ENCODE measurements around the gene TAS2R19.

Gene TAS2R19

GRCh38 chr12:10989107-10989506 is 33.3 kb downstream of the TAS2R19 start:
- no peak overlapping the region for H2BK120ac ChIP-seq (ENCODE audit: low read depth, low read length)
- H2BK15ac ChIP-seq (replicated peaks; ENCODE audit: low read depth): no peak overlapping the region
- no peak for DNase-seq
- no peaks in the 10 kb centered on the region for H3K4me1 ChIP-seq (ENCODE audit: control insufficient read depth, low read depth, low read length)
- H2BK5ac ChIP-seq (ENCODE audit: low read length): no peak overlapping the region
- no peak overlapping the region for H3K4me2 ChIP-seq (ENCODE audit: low read length)
- no peak overlapping the region for H3K27ac ChIP-seq (ENCODE audit: low read depth, low read length)
- H3K79me2 ChIP-seq (ENCODE audit: control insufficient read depth, insufficient read depth, low read length): no peaks in the 10 kb centered on the region
- no peaks in the 10 kb centered on the region for H3K27me3 ChIP-seq (ENCODE audit: insufficient read depth, low read length, poor library complexity)
- no peaks in the 10 kb centered on the region for H3K79me1 ChIP-seq (ENCODE audit: low read length)
- H3K9ac ChIP-seq (ENCODE audit: low read length): no peak overlapping the region
- H3K4ac ChIP-seq (ENCODE audit: low read depth, low read length): no peak overlapping the region
- no peak overlapping the region for H3K23ac ChIP-seq (ENCODE audit: low read length)
- H3K56ac ChIP-seq (ENCODE audit: low read length): no peak overlapping the region
- no peaks in the 10 kb centered on the region for H3K36me3 ChIP-seq (ENCODE audit: control insufficient read depth, insufficient read depth, low read length)
- no peak overlapping the region for H3K4me3 ChIP-seq (ENCODE audit: low read length)
- H4K5ac ChIP-seq (ENCODE audit: low read length): no peak overlapping the region
- no peak overlapping the region for H3K18ac ChIP-seq (ENCODE audit: low read length)
- H4K8ac ChIP-seq (ENCODE audit: low read depth, low read length): no peak overlapping the region
- H2AK5ac ChIP-seq (ENCODE audit: low read length): no peak overlapping the region
- WGBS (ENCODE audit: extremely low coverage, insufficient coverage, low lambda C conversion rate): no CpG with 5 or more reads among the region's 2 CpGs

GRCh38 chr12:10986812-10987211 is 35.6 kb downstream of the TAS2R19 start, which contains the start of gene TAS2R50:
TAS2R50 (minus strand) TSS chr12:10986912; CDS start chr12:10986860, 52 bp downstream.
- Histone ChIP-seq H4K8ac (ENCODE audit: low read depth, low read length) (no peak within 1 kb of the TSS), H2AK5ac (ENCODE audit: low read length) (no peak within 1 kb of the TSS), H3K9ac (ENCODE audit: low read length) (no peak within 1 kb of the TSS), H3K18ac (ENCODE audit: low read length) (no peak within 1 kb of the TSS), H3K56ac (ENCODE audit: low read length) (no peak within 1 kb of the TSS), H3K4me1 (ENCODE audit: control insufficient read depth, low read depth, low read length) (no peaks in the 10 kb centered on the region), H3K79me1 (ENCODE audit: low read length) (no peaks in the 10 kb centered on the region), H2BK120ac (ENCODE audit: low read depth, low read length) (no peak within 1 kb of the TSS), H3K4me3 (ENCODE audit: low read length) (no peak within 1 kb of the TSS), H3K27ac (ENCODE audit: low read depth, low read length) (no peak within 1 kb of the TSS), H3K27me3 (ENCODE audit: insufficient read depth, low read length, poor library complexity) (no peaks in the 10 kb centered on the region), H3K36me3 (ENCODE audit: control insufficient read depth, insufficient read depth, low read length) (no peaks in the 10 kb centered on the region), H3K4me2 (ENCODE audit: low read length) (no peak within 1 kb of the TSS), H3K79me2 (ENCODE audit: control insufficient read depth, insufficient read depth, low read length) (no peaks in the 10 kb centered on the region), H3K23ac (ENCODE audit: low read length) (no peak within 1 kb of the TSS), H2BK15ac (replicated peaks; ENCODE audit: low read depth) (no peak within 1 kb of the TSS), H4K5ac (ENCODE audit: low read length) (no peak within 1 kb of the TSS), H2BK5ac (ENCODE audit: low read length) (no peak within 1 kb of the TSS), H3K4ac (ENCODE audit: low read depth, low read length) (no peak within 1 kb of the TSS)
- WGBS (ENCODE audit: extremely low coverage, insufficient coverage, low lambda C conversion rate): no CpG with 5 or more reads among the region's 2 CpGs
- DNase-seq: no peak

GRCh38 chr12:10982244-10982643 is 40.2 kb downstream of the TAS2R19 start:
- H3K4me3 ChIP-seq (ENCODE audit: low read length): no peak overlapping the region
- no peaks in the 10 kb centered on the region for H3K4me1 ChIP-seq (ENCODE audit: control insufficient read depth, low read depth, low read length)
- no peak overlapping the region for H3K9ac ChIP-seq (ENCODE audit: low read length)
- no peak overlapping the region for H3K4me2 ChIP-seq (ENCODE audit: low read length)
- no peaks in the 10 kb centered on the region for H3K27me3 ChIP-seq (ENCODE audit: insufficient read depth, low read length, poor library complexity)
- H3K79me2 ChIP-seq (ENCODE audit: control insufficient read depth, insufficient read depth, low read length): no peaks in the 10 kb centered on the region
- H3K36me3 ChIP-seq (ENCODE audit: control insufficient read depth, insufficient read depth, low read length): no peaks in the 10 kb centered on the region
- no peak overlapping the region for H4K8ac ChIP-seq (ENCODE audit: low read depth, low read length)
- no CpG with 5 or more reads among the region's 5 CpGs for WGBS (ENCODE audit: extremely low coverage, insufficient coverage, low lambda C conversion rate)
- H4K5ac ChIP-seq (ENCODE audit: low read length): no peak overlapping the region
- H3K27ac ChIP-seq (ENCODE audit: low read depth, low read length): no peak overlapping the region
- no peak overlapping the region for H3K4ac ChIP-seq (ENCODE audit: low read depth, low read length)
- H2BK15ac ChIP-seq (replicated peaks; ENCODE audit: low read depth): no peak overlapping the region
- H2BK5ac ChIP-seq (ENCODE audit: low read length): no peak overlapping the region
- no peak overlapping the region for H3K56ac ChIP-seq (ENCODE audit: low read length)
- no peak overlapping the region for H3K23ac ChIP-seq (ENCODE audit: low read length)
- no peaks in the 10 kb centered on the region for H3K79me1 ChIP-seq (ENCODE audit: low read length)
- no peak overlapping the region for H2BK120ac ChIP-seq (ENCODE audit: low read depth, low read length)
- DNase-seq: no peak
- no peak overlapping the region for H3K18ac ChIP-seq (ENCODE audit: low read length)
- H2AK5ac ChIP-seq (ENCODE audit: low read length): no peak overlapping the region

GRCh38 chr12:10974965-10975364 is 47.5 kb downstream of the TAS2R19 start:
- Histone ChIP-seq H2AK5ac (ENCODE audit: low read length) (no peak overlapping the region), H3K56ac (ENCODE audit: low read length) (no peak overlapping the region), H3K79me1 (ENCODE audit: low read length) (no peaks in the 10 kb centered on the region), H3K27me3 (ENCODE audit: insufficient read depth, low read length, poor library complexity) (no peaks in the 10 kb centered on the region), H2BK120ac (ENCODE audit: low read depth, low read length) (no peak overlapping the region), H3K4me2 (ENCODE audit: low read length) (no peak overlapping the region), H3K79me2 (ENCODE audit: control insufficient read depth, insufficient read depth, low read length) (no peaks in the 10 kb centered on the region), H3K4me1 (ENCODE audit: control insufficient read depth, low read depth, low read length) (no peaks in the 10 kb centered on the region), H3K4me3 (ENCODE audit: low read length) (no peak overlapping the region), H3K18ac (ENCODE audit: low read length) (no peak overlapping the region), H4K5ac (ENCODE audit: low read length) (no peak overlapping the region), H3K4ac (ENCODE audit: low read depth, low read length) (no peak overlapping the region), H2BK5ac (ENCODE audit: low read length) (no peak overlapping the region), H3K36me3 (ENCODE audit: control insufficient read depth, insufficient read depth, low read length) (no peaks in the 10 kb centered on the region), H3K23ac (ENCODE audit: low read length) (no peak overlapping the region), H3K27ac (ENCODE audit: low read depth, low read length) (no peak overlapping the region), H2BK15ac (replicated peaks; ENCODE audit: low read depth) (no peak overlapping the region), H3K9ac (ENCODE audit: low read length) (no peak overlapping the region), H4K8ac (ENCODE audit: low read depth, low read length) (no peak overlapping the region)
- DNase-seq: no peak
- no CpG with 5 or more reads among the region's 3 CpGs for WGBS (ENCODE audit: extremely low coverage, insufficient coverage, low lambda C conversion rate)

Measured in mesendoderm (in vitro differentiated cells).